Fibroblast of the aortic adventitia (primary cell): ENCODE results near the gene PCDHB10. TPM values are rescaled to one million over a fixed set of nuclear protein-coding genes. Genes with fewer than 3 reads are reported as not detected.
A peak's percentile ranks its signal among the peaks of the same experiment; 100 is the strongest.
"Not testable (repeated sequence)": the region's sequence is repeated elsewhere in the genome, so short reads cannot be mapped to it uniquely, and the experiment has no call there.

Source experiments
- DNase-seq: peaks from one replicate; pipeline ENCODE4 v3.0.0-alpha.2; 2010; ENCODE audit warnings: low read depth
- H3K4me3 ChIP-seq: 2 replicates; pipeline ENCODE4 v1.5.1; 2011; ENCODE audit warnings: low read depth, mild to moderate bottlenecking, control low read depth, low read length, moderate library complexity
- CTCF ChIP-seq: IDR thresholded peaks from 2 replicates; pipeline ENCODE4 v1.5.1; 2011; ENCODE audit warnings: mild to moderate bottlenecking, low read length, control low read depth, inconsistent platforms; ENCODE audit not compliant: insufficient read depth
- total RNA-seq: library from RNA; depleted of rRNA; stranded (reverse); fragments of >200 nt; gene quantifications from 2 replicates; pipeline ENCODE4 v1.2.3, GENCODE V29; 2012; ENCODE audit warnings: low replicate concordance

The PCDHB10 gene
- 0.36 and 0.41 TPM in 2 replicates for total RNA-seq

GRCh38 chr5:141192110-141192725 is at the start of gene PCDHB10:
TSS of gene PCDHB10 (plus strand) at chr5:141192353. CDS start at chr5:141192553, 200 bp downstream.
- TF ChIP-seq CTCF: peak; percentile 28
- DNase-seq: peak; percentile 9
- H3K4me3 ChIP-seq: no peak within 1 kb of the TSS

DNA sequence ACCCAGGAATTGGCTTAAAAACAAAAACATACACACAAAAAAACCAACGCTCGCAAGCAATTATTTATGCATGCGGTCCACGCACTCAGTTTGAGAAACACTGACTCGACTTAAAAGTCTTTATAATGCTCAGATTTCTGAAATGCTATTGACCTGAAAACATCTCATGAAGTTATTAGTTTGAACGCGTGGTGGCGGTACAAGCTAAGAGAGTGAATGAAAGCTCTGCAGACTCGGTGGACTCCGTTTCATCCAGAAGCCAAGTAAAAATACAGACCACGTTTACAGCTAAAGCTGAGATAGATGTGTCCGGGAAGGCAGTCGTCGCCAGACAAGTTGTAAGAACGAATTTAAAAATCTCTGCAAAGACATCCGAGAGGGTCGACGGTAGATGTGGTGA is 42.3 kb upstream of the PCDHB10 start, which contains the start of gene PCDHB6:
TSS of gene PCDHB6 (plus strand) at position 246 of the 400 bp plus-strand sequence. CDS start 201 bp downstream, outside the sequence.
- TF ChIP-seq CTCF: no peak
- peak; percentile 0 for DNase-seq
- H3K4me3 ChIP-seq: no peak within 1 kb of the TSS

- no peak overlapping the region for H3K4me3 ChIP-seq
- TF ChIP-seq CTCF: no peak
- DNase-seq: no peak
Observed at GRCh38 chr5:141150224-141150992, 41.7 kb upstream of the PCDHB10 start.

DNA sequence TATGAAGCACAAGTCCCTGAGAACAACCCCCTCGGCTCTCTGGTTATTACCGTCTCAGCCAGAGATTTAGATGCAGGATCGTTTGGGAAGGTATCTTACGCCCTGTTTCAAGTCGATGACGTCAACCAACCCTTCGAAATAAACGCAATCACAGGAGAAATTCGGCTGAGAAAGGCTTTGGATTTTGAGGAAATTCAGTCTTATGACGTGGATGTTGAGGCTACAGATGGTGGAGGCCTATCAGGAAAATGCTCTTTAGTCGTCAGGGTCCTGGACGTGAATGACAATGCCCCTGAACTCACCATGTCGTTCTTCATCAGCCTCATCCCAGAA is 41.2 kb upstream of the PCDHB10 start:
- H3K4me3 ChIP-seq: no peak overlapping the region
- TF ChIP-seq CTCF: no peak
- no peak for DNase-seq

- H3K4me3 ChIP-seq, DNase-seq: not testable (repeated sequence)
Observed at GRCh38 chr5:141151632-141152031, 40.5 kb upstream of the PCDHB10 start.

GRCh38 chr5:141152096-141152495 is 40.1 kb upstream of the PCDHB10 start:
- not testable (repeated sequence) for DNase-seq, H3K4me3 ChIP-seq

DNA sequence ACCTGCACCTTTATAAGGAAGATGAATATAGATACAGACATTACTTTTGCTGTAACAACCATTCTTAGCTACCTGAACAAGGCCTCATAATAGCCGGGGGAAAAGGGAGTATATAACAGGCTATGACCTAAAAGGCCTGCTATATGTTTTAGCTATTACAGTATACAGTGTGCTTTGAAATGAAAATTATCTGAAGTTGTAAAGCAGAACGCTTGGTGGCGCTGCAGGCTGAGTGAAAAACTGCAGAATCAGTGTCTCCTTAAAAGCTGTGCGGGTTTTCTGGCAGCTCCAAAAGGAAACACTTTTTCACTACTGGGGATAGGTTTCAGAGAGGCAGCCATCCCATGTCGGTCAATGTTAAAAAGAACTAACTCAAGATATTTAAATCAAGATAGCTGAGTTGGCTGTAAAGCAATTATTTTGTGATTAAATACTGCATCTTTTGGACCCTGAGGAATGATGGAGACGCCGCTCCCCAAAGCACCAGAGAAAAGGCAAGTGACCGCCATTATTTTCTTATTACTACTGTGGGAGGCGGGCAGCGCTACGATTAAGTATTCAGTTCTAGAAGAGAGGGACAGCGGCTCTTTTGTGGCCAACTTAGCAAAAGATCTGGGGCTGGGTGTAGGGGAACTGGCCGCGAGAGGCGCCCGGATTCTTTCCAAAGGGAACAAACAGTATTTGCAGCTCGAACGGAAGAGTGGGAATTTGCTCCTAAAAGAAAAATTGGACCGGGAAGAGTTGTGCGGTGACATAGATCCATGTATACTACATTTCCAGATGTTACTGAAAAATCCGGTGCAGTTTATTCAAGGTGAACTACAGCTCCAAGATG is 36.4 kb upstream of the PCDHB10 start:
- no peak for TF ChIP-seq CTCF
- no peak for DNase-seq
- no peak overlapping the region for H3K4me3 ChIP-seq

DNA sequence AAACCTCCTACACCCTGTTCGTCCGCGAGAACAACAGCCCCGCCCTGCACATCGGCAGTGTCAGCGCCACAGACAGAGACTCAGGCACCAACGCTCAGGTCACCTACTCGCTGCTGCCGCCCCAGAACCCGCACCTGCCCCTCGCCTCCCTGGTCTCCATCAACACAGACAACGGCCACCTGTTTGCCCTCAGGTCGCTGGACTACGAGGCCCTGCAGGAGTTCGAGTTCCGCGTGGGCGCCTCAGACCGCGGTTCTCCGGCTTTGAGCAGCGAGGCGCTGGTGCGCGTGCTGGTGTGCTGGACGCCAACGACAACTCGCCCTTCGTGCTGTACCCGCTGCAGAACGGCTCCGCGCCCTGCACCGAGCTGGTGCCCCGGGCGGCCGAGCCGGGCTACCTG is 34.8 kb upstream of the PCDHB10 start:
- not testable (repeated sequence) for H3K4me3 ChIP-seq, DNase-seq

GRCh38 chr5:141157901-141158300 is 34.3 kb upstream of the PCDHB10 start:
- DNase-seq: not testable (repeated sequence)

More at GRCh38 chr5:141157901-141158300, 34.3 kb upstream of the PCDHB10 start:
- H3K4me3 ChIP-seq: not testable (repeated sequence)
